Measurements from ENCODE around the gene RANGAP1.
"Not testable (repeated sequence)": the region's sequence is repeated elsewhere in the genome, so short reads cannot be mapped to it uniquely, and the experiment has no call there.

The RANGAP1 gene

DNA sequence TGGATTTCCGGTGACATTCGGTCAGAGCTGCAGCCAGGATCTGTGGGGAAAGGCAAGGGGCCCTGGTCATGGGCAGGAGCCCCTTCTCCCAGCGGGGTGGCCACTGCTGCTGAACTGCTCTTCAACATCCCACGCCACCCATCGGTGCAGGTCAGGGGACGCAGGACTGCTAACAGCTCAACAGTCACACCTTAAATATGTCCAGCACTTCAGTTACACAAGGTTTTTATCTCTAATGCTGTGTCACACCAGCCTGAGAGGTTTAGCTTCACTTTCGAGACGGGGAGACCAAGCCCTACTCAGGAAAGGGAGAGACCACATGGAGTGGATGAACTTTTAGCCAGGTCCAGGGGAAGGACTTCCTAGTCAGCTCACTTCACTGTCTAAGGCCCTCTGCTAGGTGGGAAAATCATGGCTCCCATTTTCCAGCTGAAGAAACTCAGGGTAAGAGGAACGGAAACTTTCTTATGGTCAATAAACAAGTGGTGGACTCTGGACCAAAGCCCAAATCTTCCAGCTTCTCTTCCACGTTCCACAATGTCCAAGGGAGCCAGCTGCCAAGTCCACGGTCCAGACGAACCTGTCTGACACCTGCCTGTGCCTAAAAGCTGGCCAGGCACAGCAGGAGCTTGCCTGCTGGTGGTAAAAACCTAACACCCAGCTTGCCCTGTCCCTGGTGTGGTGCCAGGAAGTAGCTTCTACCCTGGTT is 24.3 kb downstream of the RANGAP1 start:
- FAIRE-seq = no peak
- DNase-seq (ENCODE audit: insufficient read length, low spot score) = no peak

GRCh38 chr22:41260871-41261270 is 25.1 kb downstream of the RANGAP1 start:
- DNase-seq (ENCODE audit: insufficient read length, low spot score) (no peak), FAIRE-seq (no peak)

- not testable (repeated sequence) for FAIRE-seq; DNase-seq (ENCODE audit: insufficient read length, low spot score)
Observed at GRCh38 chr22:41259756-41260155, 26.2 kb downstream of the RANGAP1 start.

DNA sequence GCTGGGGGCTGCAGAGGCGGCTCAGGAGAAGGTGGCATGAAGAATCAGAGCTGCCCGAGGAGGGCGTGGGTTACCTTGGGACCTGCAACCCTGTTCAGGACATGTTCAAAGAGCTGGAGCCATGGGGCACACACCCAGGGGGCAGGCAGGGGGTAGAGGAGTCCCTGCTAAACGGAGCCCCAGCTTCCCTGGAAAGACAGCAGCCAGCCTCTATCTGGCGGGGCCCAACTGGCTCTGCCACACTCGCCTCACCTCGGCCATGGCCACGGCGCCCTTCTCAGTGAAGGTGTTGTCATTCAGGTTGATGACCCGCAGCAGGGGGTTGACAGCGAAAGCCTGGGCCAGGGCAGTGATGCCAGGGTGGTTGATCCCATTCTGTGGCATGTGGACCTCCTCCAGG is 28.3 kb downstream of the RANGAP1 start:
- FAIRE-seq = no peak
- no peak for DNase-seq (ENCODE audit: insufficient read length, low spot score)

DNA sequence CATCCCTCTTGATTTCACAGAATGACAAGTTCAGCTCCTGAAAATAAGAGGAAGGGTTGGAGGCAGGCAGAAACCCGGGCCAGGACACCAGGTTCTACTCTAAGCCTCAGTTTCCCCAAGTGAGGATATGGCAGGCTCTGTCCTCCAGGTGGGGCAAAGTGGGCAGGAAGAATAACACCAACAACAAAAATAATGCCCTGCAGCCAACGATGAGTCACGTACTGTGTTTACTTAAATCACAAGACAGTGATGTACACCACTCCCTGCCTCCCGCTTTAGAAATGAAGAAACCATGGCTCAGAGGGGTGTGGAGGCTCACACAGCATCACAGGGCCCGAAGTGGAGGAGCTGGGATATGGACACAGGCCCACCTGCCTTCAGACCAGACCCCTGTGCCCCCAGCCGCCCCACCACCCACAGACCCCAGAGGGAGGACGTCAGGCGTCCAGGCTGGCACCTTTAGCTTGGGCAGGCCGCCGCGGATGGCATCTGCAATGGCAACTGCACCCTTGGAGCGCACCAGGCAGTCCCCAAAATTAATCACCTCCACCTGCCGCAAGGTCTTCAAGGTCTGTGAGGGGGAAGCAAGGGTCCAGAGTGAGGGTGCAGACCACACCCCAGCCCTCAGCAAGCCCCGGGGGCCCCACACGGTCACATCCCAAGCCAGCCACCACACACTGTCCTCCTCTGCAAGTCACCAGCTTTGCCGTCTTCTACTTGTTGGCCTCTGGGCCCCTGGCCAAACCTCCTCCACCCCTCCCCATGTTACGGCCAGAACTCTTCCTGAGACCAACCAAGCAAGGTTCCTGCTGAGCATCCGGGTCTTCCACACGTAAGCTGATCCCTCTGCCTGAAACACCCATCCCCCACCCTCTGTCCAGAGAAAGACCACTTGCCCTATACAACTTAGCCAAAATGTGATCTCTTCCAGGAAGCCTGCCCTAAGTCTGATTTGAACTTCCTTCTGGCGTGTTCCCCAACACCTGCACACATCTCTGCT is 29.4 kb downstream of the RANGAP1 start:
- DNase-seq (ENCODE audit: insufficient read length, low spot score) (no peak), FAIRE-seq (no peak)

DNA sequence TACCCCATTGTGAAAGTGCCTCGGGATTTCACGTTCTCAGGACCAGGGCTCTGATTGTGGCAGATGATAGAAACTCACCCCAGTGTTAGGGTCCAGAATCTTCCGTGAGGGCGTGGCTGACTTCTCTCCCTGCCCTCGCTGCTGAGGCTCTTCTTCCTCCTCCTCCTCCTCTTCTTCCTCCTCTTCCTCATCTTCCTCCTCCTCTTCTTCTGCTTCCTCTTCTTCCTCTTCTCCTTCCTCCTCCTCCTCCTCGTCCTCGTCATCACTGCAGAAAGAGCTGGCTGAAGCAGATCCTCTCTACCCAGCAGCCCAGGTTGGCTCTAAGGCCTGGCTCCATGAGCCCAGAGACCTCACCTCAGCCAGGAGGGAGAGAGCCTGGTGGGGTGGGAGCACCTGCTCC is 31.8 kb downstream of the RANGAP1 start:
- FAIRE-seq = no peak
- DNase-seq (ENCODE audit: insufficient read length, low spot score) = no peak

GRCh38 chr22:41252365-41252764 is 33.6 kb downstream of the RANGAP1 start:
- no peak for DNase-seq (ENCODE audit: insufficient read length, low spot score)
- FAIRE-seq = no peak

GRCh38 chr22:41250127-41250526 is 35.9 kb downstream of the RANGAP1 start:
- FAIRE-seq (no peak), DNase-seq (ENCODE audit: insufficient read length, low spot score) (no peak)

- DNase-seq (ENCODE audit: insufficient read length, low spot score) = no peak
- no peak for FAIRE-seq
Observed at GRCh38 chr22:41249442-41249841, 36.5 kb downstream of the RANGAP1 start.

- FAIRE-seq = no peak
Observed at GRCh38 chr22:41248758-41249157, 37.2 kb downstream of the RANGAP1 start.

GRCh38 chr22:41248314-41248713 is 37.7 kb downstream of the RANGAP1 start:
- DNase-seq (ENCODE audit: insufficient read length, low spot score) (no peak), FAIRE-seq (no peak)

More at GRCh38 chr22:41248758-41249157, 37.2 kb downstream of the RANGAP1 start:
- no peak for DNase-seq (ENCODE audit: insufficient read length, low spot score)

- no peak for FAIRE-seq
- DNase-seq (ENCODE audit: insufficient read length, low spot score) = no peak
Observed at GRCh38 chr22:41247703-41248102, 38.3 kb downstream of the RANGAP1 start.

GRCh38 chr22:41245917-41246499 is 40.0 kb downstream of the RANGAP1 start:
- FAIRE-seq = no peak

DNA sequence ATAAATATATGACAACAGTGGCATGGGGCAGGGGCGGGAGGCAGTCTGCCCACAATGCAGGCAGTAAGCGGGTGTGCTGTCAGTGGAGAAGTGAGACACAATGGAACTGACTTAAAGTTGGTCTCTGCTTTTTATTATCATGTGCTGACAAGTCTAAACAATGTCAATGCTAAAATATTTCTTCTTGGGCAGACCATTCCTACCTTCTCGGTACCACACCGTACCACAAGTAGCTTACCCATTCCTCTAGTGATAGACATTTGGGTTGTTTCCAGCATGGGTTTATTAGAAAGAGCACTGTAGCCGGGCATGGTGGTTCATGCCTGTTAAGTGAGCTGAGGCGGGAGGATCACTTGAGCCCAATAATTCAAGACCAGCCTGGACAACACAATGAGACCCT is 42.6 kb downstream of the RANGAP1 start:
- FAIRE-seq (no peak), DNase-seq (ENCODE audit: insufficient read length, low spot score) (no peak)

More at GRCh38 chr22:41245917-41246499, 40.0 kb downstream of the RANGAP1 start:
- no peak for DNase-seq (ENCODE audit: insufficient read length, low spot score)

GRCh38 chr22:41242396-41243117 is 43.4 kb downstream of the RANGAP1 start:
- FAIRE-seq = no peak
- DNase-seq (ENCODE audit: insufficient read length, low spot score) = no peak

DNA sequence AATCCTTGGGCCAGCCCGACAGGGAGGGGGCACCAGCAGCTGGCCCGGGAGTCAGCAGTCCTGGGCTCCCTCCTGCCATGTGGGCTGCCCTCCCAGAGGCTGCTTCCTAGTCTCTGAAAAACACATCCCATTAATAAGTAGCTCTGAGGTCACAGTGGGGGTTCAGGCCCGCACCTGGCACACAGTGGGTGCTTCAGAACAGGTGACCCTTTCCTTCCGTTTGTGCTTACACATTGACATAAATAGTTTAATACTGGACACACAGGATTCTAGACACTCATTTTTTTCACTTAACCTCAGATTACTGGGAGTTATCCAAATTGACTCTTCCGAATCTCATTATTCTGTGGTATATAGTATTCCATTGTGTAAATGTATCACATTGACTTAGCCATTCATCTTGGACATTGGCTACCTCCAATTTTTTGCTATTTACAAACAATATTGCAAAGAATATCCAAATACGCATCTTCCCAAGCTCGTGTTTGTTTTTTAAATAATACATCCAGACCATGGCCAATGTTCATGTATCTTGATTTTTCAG is 44.8 kb downstream of the RANGAP1 start:
- FAIRE-seq (no peak), DNase-seq (ENCODE audit: insufficient read length, low spot score) (no peak)

- FAIRE-seq (no peak), DNase-seq (ENCODE audit: insufficient read length, low spot score) (no peak)
Observed at GRCh38 chr22:41240377-41241132, 45.4 kb downstream of the RANGAP1 start, which contains the start of gene CHADL. Gene CHADL, minus strand, starts transcription at chr22:41240931. Its CDS starts 50 bp downstream, at chr22:41240881.

DNA sequence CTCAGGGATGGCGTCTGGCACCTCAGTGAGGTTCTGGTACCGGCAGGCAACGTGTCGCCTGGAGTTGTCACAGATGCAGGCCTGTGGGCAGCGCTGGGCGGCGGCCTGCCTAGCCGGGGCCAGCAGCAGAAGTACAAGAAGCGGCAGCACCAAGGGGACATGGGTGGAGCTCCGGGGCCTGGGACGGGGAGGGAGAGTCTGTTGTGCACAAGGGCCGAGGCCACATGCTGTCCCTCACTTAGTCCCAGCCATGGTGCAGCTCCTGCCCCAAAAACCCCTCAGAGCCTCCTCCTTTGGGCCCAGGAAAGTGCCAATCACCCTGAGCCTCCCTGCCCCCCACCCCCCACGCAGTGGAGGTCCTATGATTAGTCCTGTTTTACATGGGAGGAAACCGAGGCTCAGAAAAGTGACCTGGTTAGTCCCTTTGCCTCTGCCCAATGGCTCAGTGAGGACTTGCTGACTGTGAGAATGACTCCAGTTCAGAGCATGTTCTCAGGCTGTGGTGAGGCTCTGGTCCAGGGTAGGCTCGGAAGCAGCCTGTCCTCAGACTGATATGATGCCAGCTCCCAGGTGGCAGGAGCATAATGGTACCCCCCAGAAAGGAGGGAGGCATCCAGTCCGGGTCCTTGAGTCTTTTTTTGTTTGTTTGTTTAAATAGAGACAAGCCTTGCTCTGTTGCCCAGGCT is 46.4 kb downstream of the RANGAP1 start:
- FAIRE-seq = no peak

More for the DNA sequence above, 46.4 kb downstream of the RANGAP1 start:
- DNase-seq (ENCODE audit: insufficient read length, low spot score) = no peak

All from GM19239 (cell line).